Epithelial cell of prostate (primary cell): ENCODE data around the gene CCDC117.
"Not testable (repeated sequence)": the region's sequence is repeated elsewhere in the genome, so short reads cannot be mapped to it uniquely, and the experiment has no call there.

Experiments
- DNase-seq: peaks from one replicate; pipeline ENCODE4 v3.0.0-alpha.2; 2011; ENCODE audit warnings: low read depth, low spot score
- H3K27ac ChIP-seq: fragments of 450-650 bp; 2 replicates; pipeline ENCODE4 v1.5.1; 2017; ENCODE audit warnings: mild to moderate bottlenecking

Gene CCDC117

GRCh38 chr22:28799606-28800307 is 27.3 kb downstream of the CCDC117 start:
- H3K27ac ChIP-seq, result peak overlapping the region; percentile 99
- DNase-seq, result no peak

GRCh38 chr22:28800308-28801041 is 28.0 kb downstream of the CCDC117 start, which contains the start of gene XBP1:
TSS of gene XBP1 (minus strand) at chr22:28800569.
- peak within 1 kb of the TSS; percentile 99 for H3K27ac ChIP-seq
- DNase-seq, result peak; percentile 74

- DNase-seq, result no peak
- H3K27ac ChIP-seq, result peak overlapping the region; percentile 99
Observed at GRCh38 chr22:28801845-28802594, 29.5 kb downstream of the CCDC117 start.

- DNase-seq, result no peak
- H3K27ac ChIP-seq, result peak overlapping the region; percentile 99
Observed at GRCh38 chr22:28802595-28803123, 30.2 kb downstream of the CCDC117 start.

GRCh38 chr22:28805426-28805825 is 32.9 kb downstream of the CCDC117 start:
- not testable (repeated sequence) for DNase-seq, H3K27ac ChIP-seq

GRCh38 chr22:28808716-28809355 is 36.3 kb downstream of the CCDC117 start:
- H3K27ac ChIP-seq, result no peak overlapping the region
- no peak for DNase-seq

GRCh38 chr22:28810821-28811491 is 38.5 kb downstream of the CCDC117 start:
- no peak overlapping the region for H3K27ac ChIP-seq
- no peak for DNase-seq

GRCh38 chr22:28812516-28812915 is 40.0 kb downstream of the CCDC117 start:
- no peak overlapping the region for H3K27ac ChIP-seq
- DNase-seq, result no peak

GRCh38 chr22:28813772-28814518 is 41.5 kb downstream of the CCDC117 start:
- DNase-seq, result no peak
- H3K27ac ChIP-seq, result no peak overlapping the region

- DNase-seq, result no peak
- no peak overlapping the region for H3K27ac ChIP-seq
Observed at GRCh38 chr22:28815111-28815510, 42.6 kb downstream of the CCDC117 start.

- DNase-seq, result no peak
- H3K27ac ChIP-seq, result no peak overlapping the region
Observed at GRCh38 chr22:28815729-28816128, 43.2 kb downstream of the CCDC117 start.

GRCh38 chr22:28817064-28817463 is 44.6 kb downstream of the CCDC117 start:
- no peak for DNase-seq
- no peak overlapping the region for H3K27ac ChIP-seq

- peak overlapping the region; percentile 52 for H3K27ac ChIP-seq
Observed at GRCh38 chr22:28817919-28818859, 45.7 kb downstream of the CCDC117 start.

GRCh38 chr22:28819253-28820096 is 47.0 kb downstream of the CCDC117 start:
- no peak for DNase-seq
- peak overlapping the region; percentile 52 for H3K27ac ChIP-seq

More at GRCh38 chr22:28817919-28818859, 45.7 kb downstream of the CCDC117 start:
- DNase-seq, result peak; percentile 40

- H3K27ac ChIP-seq, result no peak overlapping the region
- no peak for DNase-seq
Observed at GRCh38 chr22:28820885-28821284, 48.4 kb downstream of the CCDC117 start.

- no peak overlapping the region for H3K27ac ChIP-seq
- DNase-seq, result no peak
Observed at GRCh38 chr22:28821452-28821851, 49.0 kb downstream of the CCDC117 start.
